WERI-Rb-1 (cell line): ENCODE data around the gene FUS.

ENCODE experiments used
- DNase-seq: peaks from one replicate; pipeline ENCODE4 v3.0.0-alpha.2; 2020
- H3K27ac ChIP-seq: fragments of 250-450 bp; sonication (Bioruptor Pico); 2 replicates; pipeline ENCODE4 v1.5.1; 2020; ENCODE audit warnings: mild to moderate bottlenecking, moderate library complexity
- H3K27me3 ChIP-seq: fragments of 250-450 bp; sonication (Bioruptor Pico); 2 replicates; pipeline ENCODE4 v1.5.1; 2021; ENCODE audit warnings: mild to moderate bottlenecking, low read depth, moderate library complexity; ENCODE audit not compliant: insufficient read depth, severe bottlenecking
- H3K36me3 ChIP-seq: fragments of 250-450 bp; sonication (Bioruptor Pico); 2 replicates; pipeline ENCODE4 v1.5.1; 2020; ENCODE audit warnings: mild to moderate bottlenecking, moderate library complexity
- H3K4me3 ChIP-seq: 2 replicates; pipeline ENCODE4 v1.5.1; 2011; ENCODE audit warnings: low read depth, mild to moderate bottlenecking, control low read depth, low read length
- H3K9me3 ChIP-seq: fragments of 250-450 bp; sonication (Bioruptor Pico); 2 replicates; pipeline ENCODE4 v1.5.1; 2021; ENCODE audit warnings: mild to moderate bottlenecking, moderate library complexity; ENCODE audit not compliant: severe bottlenecking
- TF ChIP-seq, protein P1 (sequence below): IDR thresholded peaks from 2 replicates; pipeline ENCODE4 v1.5.1; 2011; ENCODE audit warnings: low read depth, mild to moderate bottlenecking, control low read depth, inconsistent platforms, low read length

The FUS gene

DNA sequence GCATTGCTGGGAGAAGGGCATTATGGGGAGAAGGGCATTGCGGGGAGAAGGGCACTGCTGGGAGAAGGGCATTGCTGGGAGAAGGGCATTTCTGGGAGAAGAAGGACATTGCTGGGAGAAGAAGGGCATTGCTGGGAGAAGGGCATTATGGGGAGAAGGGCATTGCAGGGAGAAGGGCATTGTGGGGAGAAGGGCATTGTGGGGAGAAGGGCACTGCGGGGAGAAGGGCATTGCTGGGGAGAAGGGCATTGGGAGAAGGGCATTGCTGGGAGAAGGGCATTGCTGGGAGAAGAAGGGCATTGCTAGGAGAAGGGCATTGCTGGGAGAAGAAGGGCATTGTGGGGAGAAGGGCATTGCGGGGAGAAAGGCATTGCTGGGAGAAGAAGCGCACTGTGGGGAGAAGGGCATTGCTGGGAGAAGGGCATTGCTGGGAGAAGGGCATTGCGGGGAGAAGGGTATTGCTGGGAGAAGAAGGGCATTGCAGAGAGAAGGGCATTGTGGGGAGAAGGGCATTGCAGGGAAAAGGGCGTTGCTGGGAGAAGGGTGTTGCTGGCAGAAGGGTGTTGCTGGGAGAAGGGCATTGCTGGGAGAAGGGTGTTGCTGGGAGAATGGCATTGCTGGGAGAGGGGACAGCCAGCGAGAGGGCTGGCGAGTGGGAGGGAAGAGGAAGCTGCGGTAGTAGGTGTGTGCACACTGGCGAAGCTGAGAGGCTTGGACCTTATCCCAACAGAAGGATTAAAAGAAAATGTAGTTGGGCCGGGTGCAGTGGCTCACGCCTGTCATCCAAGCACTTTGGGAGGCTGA, 41.6 kb downstream of the FUS start:
- Histone ChIP-seq H3K27me3 (peaks cover 46% of the 10 kb centered on the region), H3K9me3 (no peaks in the 10 kb centered on the region), H3K36me3 (no peaks in the 10 kb centered on the region), H3K4me3 (no peak overlapping the region), H3K27ac (no peak overlapping the region)
- DNase-seq = no peak
- TF ChIP-seq, protein P1, sequence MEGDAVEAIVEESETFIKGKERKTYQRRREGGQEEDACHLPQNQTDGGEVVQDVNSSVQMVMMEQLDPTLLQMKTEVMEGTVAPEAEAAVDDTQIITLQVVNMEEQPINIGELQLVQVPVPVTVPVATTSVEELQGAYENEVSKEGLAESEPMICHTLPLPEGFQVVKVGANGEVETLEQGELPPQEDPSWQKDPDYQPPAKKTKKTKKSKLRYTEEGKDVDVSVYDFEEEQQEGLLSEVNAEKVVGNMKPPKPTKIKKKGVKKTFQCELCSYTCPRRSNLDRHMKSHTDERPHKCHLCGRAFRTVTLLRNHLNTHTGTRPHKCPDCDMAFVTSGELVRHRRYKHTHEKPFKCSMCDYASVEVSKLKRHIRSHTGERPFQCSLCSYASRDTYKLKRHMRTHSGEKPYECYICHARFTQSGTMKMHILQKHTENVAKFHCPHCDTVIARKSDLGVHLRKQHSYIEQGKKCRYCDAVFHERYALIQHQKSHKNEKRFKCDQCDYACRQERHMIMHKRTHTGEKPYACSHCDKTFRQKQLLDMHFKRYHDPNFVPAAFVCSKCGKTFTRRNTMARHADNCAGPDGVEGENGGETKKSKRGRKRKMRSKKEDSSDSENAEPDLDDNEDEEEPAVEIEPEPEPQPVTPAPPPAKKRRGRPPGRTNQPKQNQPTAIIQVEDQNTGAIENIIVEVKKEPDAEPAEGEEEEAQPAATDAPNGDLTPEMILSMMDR = no peak

DNA sequence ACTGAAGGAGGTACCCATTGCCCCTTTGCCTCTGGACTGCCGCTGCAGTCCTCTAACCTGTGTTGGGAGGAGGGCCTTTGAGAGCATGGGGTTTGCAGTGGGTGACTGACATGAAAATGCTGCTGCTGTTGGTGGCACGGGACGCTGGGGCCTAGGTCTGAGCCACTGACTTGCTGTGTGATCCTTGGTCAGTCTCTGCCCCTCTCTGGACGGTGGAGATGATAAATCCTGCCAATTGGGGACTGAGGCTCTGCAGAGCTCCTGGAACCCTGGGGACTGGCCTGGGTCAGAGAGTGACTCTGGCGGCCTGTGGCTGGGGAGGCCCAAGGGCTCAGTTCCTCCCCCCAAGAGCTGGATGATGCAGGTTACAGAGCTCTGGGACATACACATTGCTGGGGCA, 43.1 kb downstream of the FUS start:
- Histone ChIP-seq H3K36me3 (no peaks in the 10 kb centered on the region), H3K4me3 (no peak overlapping the region), H3K9me3 (no peaks in the 10 kb centered on the region), H3K27ac (no peak overlapping the region), H3K27me3 (peaks cover 41% of the 10 kb centered on the region)
- DNase-seq = no peak
- TF ChIP-seq, protein P1 = no peak

DNA sequence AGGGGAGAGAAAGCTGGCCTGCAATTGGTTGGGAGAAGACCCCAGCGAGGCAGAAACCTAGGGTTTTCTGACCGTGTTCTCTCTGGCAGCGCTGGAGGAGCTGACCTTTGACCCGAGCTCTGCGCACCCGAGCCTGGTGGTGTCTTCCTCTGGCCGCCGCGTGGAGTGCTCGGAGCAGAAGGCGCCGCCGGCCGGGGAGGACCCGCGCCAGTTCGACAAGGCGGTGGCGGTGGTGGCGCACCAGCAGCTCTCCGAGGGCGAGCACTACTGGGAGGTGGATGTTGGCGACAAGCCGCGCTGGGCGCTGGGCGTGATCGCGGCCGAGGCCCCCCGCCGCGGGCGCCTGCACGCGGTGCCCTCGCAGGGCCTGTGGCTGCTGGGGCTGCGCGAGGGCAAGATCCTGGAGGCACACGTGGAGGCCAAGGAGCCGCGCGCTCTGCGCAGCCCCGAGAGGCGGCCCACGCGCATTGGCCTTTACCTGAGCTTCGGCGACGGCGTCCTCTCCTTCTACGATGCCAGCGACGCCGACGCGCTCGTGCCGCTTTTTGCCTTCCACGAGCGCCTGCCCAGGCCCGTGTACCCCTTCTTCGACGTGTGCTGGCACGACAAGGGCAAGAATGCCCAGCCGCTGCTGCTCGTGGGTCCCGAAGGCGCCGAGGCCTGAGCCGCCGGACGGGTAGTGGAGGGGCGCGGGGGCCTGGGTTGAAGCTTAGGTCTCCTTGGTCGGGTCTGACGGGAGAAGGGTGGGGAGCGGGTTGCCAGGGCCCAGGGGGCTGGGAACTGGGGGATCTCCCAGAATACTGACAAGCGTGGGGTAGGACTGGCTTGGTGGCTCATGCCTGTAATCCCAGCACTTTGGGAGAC, 44.4 kb downstream of the FUS start:
- no peak for DNase-seq
- TF ChIP-seq, protein P1 = no peak

DNA sequence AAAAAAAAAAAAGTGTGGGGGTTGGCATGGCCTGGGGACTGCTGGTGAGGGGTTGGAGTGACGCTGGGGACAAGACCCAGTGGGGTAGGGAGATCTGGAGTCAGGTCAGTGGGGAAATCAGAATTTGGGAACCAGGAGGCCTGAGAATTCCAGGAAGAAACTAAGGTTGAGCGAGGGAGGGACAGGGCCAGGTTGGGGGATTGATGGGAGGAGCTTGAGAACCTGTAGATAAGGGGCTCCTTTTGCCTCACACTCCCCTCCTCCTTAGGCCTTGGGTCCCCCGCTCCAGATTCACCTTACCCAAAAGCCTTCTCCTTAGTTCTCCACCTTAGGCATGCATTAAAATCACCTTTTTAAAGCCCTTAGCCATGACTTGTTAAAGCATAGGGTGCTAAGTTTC, 45.3 kb downstream of the FUS start:
- Histone ChIP-seq H3K27ac (no peak overlapping the region), H3K27me3 (peaks cover 35% of the 10 kb centered on the region), H3K9me3 (no peaks in the 10 kb centered on the region), H3K4me3 (no peak overlapping the region), H3K36me3 (no peaks in the 10 kb centered on the region)
- TF ChIP-seq, protein P1 = no peak
- no peak for DNase-seq

More for the DNA sequence above, 44.4 kb downstream of the FUS start:
- no peak overlapping the region for H3K27ac ChIP-seq
- no peaks in the 10 kb centered on the region for H3K9me3 ChIP-seq
- H3K36me3 ChIP-seq = no peaks in the 10 kb centered on the region
- H3K4me3 ChIP-seq = no peak overlapping the region
- peaks cover 33% of the 10 kb centered on the region for H3K27me3 ChIP-seq

DNA sequence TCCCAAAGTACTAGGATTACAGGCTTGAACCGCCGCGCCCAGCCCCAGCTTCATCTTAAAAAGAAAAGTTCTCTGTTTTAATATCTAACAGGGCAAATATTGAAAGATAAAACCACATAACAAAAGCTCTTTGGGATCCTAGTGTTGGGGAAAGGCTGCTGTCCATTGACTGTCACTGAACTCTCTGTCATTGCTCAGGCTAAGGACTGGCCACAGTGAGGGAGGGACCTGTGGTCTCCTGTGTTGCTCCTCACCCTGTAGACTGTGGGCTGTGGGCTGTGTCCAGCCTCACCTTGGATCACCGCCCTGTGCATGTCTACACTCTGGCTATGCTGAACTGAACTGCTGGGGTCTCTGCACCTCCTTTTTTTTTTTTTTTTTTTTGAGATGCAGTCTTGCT, 48.3 kb downstream of the FUS start:
- Histone ChIP-seq H3K9me3 (peaks cover 3% of the 10 kb centered on the region), H3K4me3 (no peak overlapping the region), H3K36me3 (no peaks in the 10 kb centered on the region), H3K27me3 (peaks cover 30% of the 10 kb centered on the region), H3K27ac (no peak overlapping the region)
- DNase-seq = no peak
- TF ChIP-seq, protein P1 = no peak
